Urinary bladder (tissue), 4 donors: ENCODE measurements around the gene ICAM2. TPM values are rescaled to one million over a fixed set of nuclear protein-coding genes. Genes with fewer than 3 reads are reported as not detected.

Source experiments
- DNase-seq: peaks from one replicate; pipeline ENCODE4 v3.0.0-alpha.2; 2015; ENCODE audit errors: extremely low spot score
- H3K27ac ChIP-seq: one replicate; pipeline ENCODE4 v1.5.1; 2013; ENCODE audit warnings: low read depth, mild to moderate bottlenecking, moderate library complexity
- H3K36me3 ChIP-seq: one replicate; pipeline ENCODE4 v1.6.1; 2013; ENCODE audit warnings: mild to moderate bottlenecking, moderate library complexity; ENCODE audit not compliant: insufficient read depth
- H3K4me1 ChIP-seq: one replicate; pipeline ENCODE4 v1.6.1; 2013; ENCODE audit warnings: mild to moderate bottlenecking, moderate library complexity; ENCODE audit not compliant: insufficient read depth
- H3K4me3 ChIP-seq: one replicate; pipeline ENCODE4 v1.5.1; 2013; ENCODE audit warnings: low read depth, low read length
- WGBS: extraction: QIAGEN DNeasy Blood & Tissue Kit; methylation state at CpG from one replicate; pipeline ENCODE4 v1.1.7; 2013; 5-methylcytosine and 5-hydroxymethylcytosine counted together
- polyA plus RNA-seq: library from polyadenylated mRNA; stranded (reverse); fragments of 200-250 nt; gene quantifications from one replicate; pipeline ENCODE4 v1.2.3, GENCODE V29; 2013
- total RNA-seq: library from RNA; depleted of rRNA; stranded (reverse); fragments of >200 nt; gene quantifications from one replicate; pipeline ENCODE4 v1.2.3, GENCODE V29; 2014
- donor health status: healthy with polysubstance abuse.
- donor health status: healthy.

ICAM2 gene
- total and polyA plus RNA-seq, 2 donors = 29.0 to 38.3 TPM

GRCh38 chr17:64056269-64057005 lies 36.0 kb upstream of the ICAM2 start:
- no peak overlapping the region for H3K4me3 ChIP-seq
- no peak overlapping the region for H3K27ac ChIP-seq
- H3K4me1 ChIP-seq = no peaks in the 10 kb centered on the region
- H3K36me3 ChIP-seq = peaks cover 3% of the 10 kb centered on the region
- WGBS = 72% methylated on average over 12 of the region's 12 CpGs
- DNase-seq = no peak

GRCh38 chr17:64055183-64056142 lies 35.0 kb upstream of the ICAM2 start:
- WGBS = 94% methylated on average over 22 of the region's 22 CpGs
- H3K36me3 ChIP-seq = peaks cover 3% of the 10 kb centered on the region
- DNase-seq = no peak
- H3K27ac ChIP-seq = no peak overlapping the region
- no peak overlapping the region for H3K4me3 ChIP-seq
- no peaks in the 10 kb centered on the region for H3K4me1 ChIP-seq

GRCh38 chr17:64054304-64054703 lies 33.9 kb upstream of the ICAM2 start:
- Histone ChIP-seq H3K4me3 (no peak overlapping the region), H3K36me3 (peaks cover 6% of the 10 kb centered on the region), H3K27ac (no peak overlapping the region), H3K4me1 (no peaks in the 10 kb centered on the region)
- WGBS = 95% methylated on average over 21 of the region's 21 CpGs
- DNase-seq = no peak

GRCh38 chr17:64053101-64053500 lies 32.7 kb upstream of the ICAM2 start:
- peaks cover 6% of the 10 kb centered on the region for H3K36me3 ChIP-seq
- 95% methylated on average over 10 of the region's 10 CpGs for WGBS
- no peak for DNase-seq
- no peak overlapping the region for H3K4me3 ChIP-seq
- no peak overlapping the region for H3K27ac ChIP-seq
- H3K4me1 ChIP-seq = no peaks in the 10 kb centered on the region

GRCh38 chr17:64051153-64051552 lies 30.7 kb upstream of the ICAM2 start:
- peaks cover 6% of the 10 kb centered on the region for H3K36me3 ChIP-seq
- no peak overlapping the region for H3K27ac ChIP-seq
- DNase-seq = no peak
- 48% methylated on average over 1 of the region's 1 CpG for WGBS
- no peaks in the 10 kb centered on the region for H3K4me1 ChIP-seq
- H3K4me3 ChIP-seq = no peak overlapping the region

GRCh38 chr17:64048805-64049204 lies 28.4 kb upstream of the ICAM2 start:
- no peaks in the 10 kb centered on the region for H3K4me1 ChIP-seq
- WGBS = 95% methylated on average over 9 of the region's 9 CpGs
- no peak for DNase-seq
- peaks cover 6% of the 10 kb centered on the region for H3K36me3 ChIP-seq
- H3K27ac ChIP-seq = no peak overlapping the region
- H3K4me3 ChIP-seq = no peak overlapping the region

- Histone ChIP-seq H3K4me1 (no peaks in the 10 kb centered on the region), H3K27ac (no peak overlapping the region), H3K4me3 (no peak overlapping the region), H3K36me3 (peaks cover 3% of the 10 kb centered on the region)
- 87% methylated on average over 13 of the region's 13 CpGs for WGBS
- DNase-seq = no peak
Observed at GRCh38 chr17:64045176-64045575, 24.7 kb upstream of the ICAM2 start.

- Histone ChIP-seq H3K4me1 (no peaks in the 10 kb centered on the region), H3K4me3 (no peak overlapping the region), H3K36me3 (peaks cover 1% of the 10 kb centered on the region), H3K27ac (no peak overlapping the region)
- no peak for DNase-seq
- 86% methylated on average over 12 of the region's 12 CpGs for WGBS
Observed at GRCh38 chr17:64042700-64043485, 22.5 kb upstream of the ICAM2 start.

GRCh38 chr17:64041912-64042311 lies 21.5 kb upstream of the ICAM2 start:
- no peak for DNase-seq
- H3K36me3 ChIP-seq = peaks cover 1% of the 10 kb centered on the region
- 71% methylated on average over 11 of the region's 11 CpGs for WGBS
- no peaks in the 10 kb centered on the region for H3K4me1 ChIP-seq
- H3K4me3 ChIP-seq = no peak overlapping the region
- no peak overlapping the region for H3K27ac ChIP-seq

GRCh38 chr17:64040206-64040605 lies 19.8 kb upstream of the ICAM2 start:
- DNase-seq = no peak
- 73% methylated on average over 6 of the region's 6 CpGs for WGBS
- Histone ChIP-seq H3K27ac (no peak overlapping the region), H3K4me3 (no peak overlapping the region), H3K36me3 (peaks cover 1% of the 10 kb centered on the region), H3K4me1 (no peaks in the 10 kb centered on the region)

- Histone ChIP-seq H3K4me1 (no peaks in the 10 kb centered on the region), H3K27ac (no peak overlapping the region), H3K36me3 (peaks cover 1% of the 10 kb centered on the region), H3K4me3 (no peak overlapping the region)
- WGBS = 87% methylated on average over 3 of the region's 3 CpGs
- DNase-seq = no peak
Observed at GRCh38 chr17:64039106-64039400, 18.6 kb upstream of the ICAM2 start.

- DNase-seq = no peak
- Histone ChIP-seq H3K4me1 (no peaks in the 10 kb centered on the region), H3K36me3 (peaks cover 1% of the 10 kb centered on the region), H3K4me3 (no peak overlapping the region), H3K27ac (no peak overlapping the region)
- WGBS = 85% methylated on average over 16 of the region's 16 CpGs
Observed at GRCh38 chr17:64038331-64039105, 18.1 kb upstream of the ICAM2 start.

GRCh38 chr17:64037802-64038201 lies 17.4 kb upstream of the ICAM2 start:
- no peak for DNase-seq
- no peak overlapping the region for H3K27ac ChIP-seq
- H3K4me1 ChIP-seq = no peaks in the 10 kb centered on the region
- 98% methylated on average over 5 of the region's 5 CpGs for WGBS
- H3K4me3 ChIP-seq = no peak overlapping the region
- H3K36me3 ChIP-seq = peaks cover 1% of the 10 kb centered on the region
